Activated CD4-positive, alpha-beta memory T cell treated with anti-CD3 and anti-CD28 coated beads, Interleukin-2, amount 10 ng/mL, durations not matched to agents 7 days and 5 days (primary cell): Measurements from ENCODE around the gene EIF2B4. TPM values are rescaled to one million over a fixed set of nuclear protein-coding genes. Genes with fewer than 3 reads are reported as not detected.

Experiments
- CTCF ChIA-PET: fragments of 350-600 bp; sonication (Branson Sonifier 250); formaldehyde crosslinking; loops from one replicate; lab custom pipeline; 2021; ENCODE audit warnings: antibody characterized with exemption, inconsistent platforms; lab: Charles Lee
- POLR2A ChIA-PET: fragments of 350-600 bp; sonication (Branson Sonifier 250); formaldehyde crosslinking; loops from one replicate; lab custom pipeline; 2021; ENCODE audit warnings: antibody characterized with exemption; lab: Charles Lee
- DNase-seq: peaks from one replicate; pipeline ENCODE4 v3.0.0-alpha.2; 2020
- H3K27ac Mint-ChIP-seq: one replicate; pipeline ENCODE4 v1.8.0; 2021; ENCODE audit warnings: mild to moderate bottlenecking, mixed read lengths
- H3K27me3 Mint-ChIP-seq: one replicate; pipeline ENCODE4 v1.8.0; 2021; ENCODE audit warnings: mixed read lengths
- H3K36me3 Mint-ChIP-seq: one replicate; pipeline ENCODE4 v1.8.0; 2021; ENCODE audit warnings: low read depth, mixed read lengths
- H3K4me1 Mint-ChIP-seq: one replicate; pipeline ENCODE4 v1.8.0; 2021; ENCODE audit warnings: mixed read lengths
- H3K4me3 Mint-ChIP-seq: one replicate; pipeline ENCODE4 v1.8.0; 2021; ENCODE audit warnings: mild to moderate bottlenecking, mixed read lengths
- H3K9me3 Mint-ChIP-seq: one replicate; pipeline ENCODE4 v1.8.0; 2021; ENCODE audit warnings: mixed read lengths
- total RNA-seq, 2 experiments: library from RNA; stranded (reverse); gene quantifications; one replicate each; pipeline ENCODE4 v1.2.3, GENCODE V29; 2021

The EIF2B4 gene
- total RNA-seq, 2 experiments from 2014 or later = 34.1 to 36.9 TPM

DNA sequence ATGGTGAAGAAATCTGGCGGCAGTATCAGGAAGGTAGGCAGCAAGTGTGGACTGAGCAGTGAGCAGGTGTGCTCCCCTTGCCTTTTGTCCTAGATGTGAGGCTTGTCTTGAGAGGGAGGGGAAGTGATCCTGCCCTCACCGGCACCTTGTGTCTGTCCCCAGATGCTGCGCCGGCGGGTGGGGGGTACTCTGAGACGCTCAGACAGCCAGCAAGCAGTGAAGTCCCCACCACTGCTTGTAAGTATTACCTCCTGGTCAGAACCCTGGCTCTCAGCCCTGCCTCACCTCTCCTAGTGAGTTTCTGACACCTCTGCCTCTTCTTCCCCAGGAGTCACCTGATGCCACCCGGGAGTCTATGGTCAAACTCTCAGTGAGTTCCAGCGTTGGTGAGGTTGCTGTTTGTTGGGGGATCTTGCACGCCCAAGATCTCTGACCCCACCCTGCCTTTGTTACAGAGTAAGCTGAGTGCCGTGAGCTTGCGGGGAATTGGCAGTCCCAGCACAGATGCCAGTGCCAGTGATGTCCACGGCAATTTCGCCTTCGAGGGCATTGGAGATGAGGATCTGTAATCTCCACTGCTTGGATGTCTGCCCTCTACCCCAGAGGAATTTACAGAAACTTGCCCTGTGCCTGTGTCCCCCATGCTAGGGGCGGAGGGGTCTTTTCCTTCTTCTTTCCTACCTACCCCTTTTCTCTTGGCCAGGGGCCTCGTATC is 6.2 kb upstream of the EIF2B4 start:
- Mint-ChIP-seq H3K36me3 (peaks cover 86% of the 10 kb centered on the region), H3K27me3 (no peaks in the 10 kb centered on the region), H3K4me1 (peaks cover 54% of the 10 kb centered on the region), H3K27ac (no peak overlapping the region), H3K9me3 (no peaks in the 10 kb centered on the region), H3K4me3 (no peak overlapping the region)
- ChIA-PET CTCF (interaction anchor here (0.9 kb wide), 1 partner anchor 54 kb away, joined by 3 read pairs; the partner anchor contains the start of gene MPV17), POLR2A (no interaction called here)
- no peak for DNase-seq

DNA sequence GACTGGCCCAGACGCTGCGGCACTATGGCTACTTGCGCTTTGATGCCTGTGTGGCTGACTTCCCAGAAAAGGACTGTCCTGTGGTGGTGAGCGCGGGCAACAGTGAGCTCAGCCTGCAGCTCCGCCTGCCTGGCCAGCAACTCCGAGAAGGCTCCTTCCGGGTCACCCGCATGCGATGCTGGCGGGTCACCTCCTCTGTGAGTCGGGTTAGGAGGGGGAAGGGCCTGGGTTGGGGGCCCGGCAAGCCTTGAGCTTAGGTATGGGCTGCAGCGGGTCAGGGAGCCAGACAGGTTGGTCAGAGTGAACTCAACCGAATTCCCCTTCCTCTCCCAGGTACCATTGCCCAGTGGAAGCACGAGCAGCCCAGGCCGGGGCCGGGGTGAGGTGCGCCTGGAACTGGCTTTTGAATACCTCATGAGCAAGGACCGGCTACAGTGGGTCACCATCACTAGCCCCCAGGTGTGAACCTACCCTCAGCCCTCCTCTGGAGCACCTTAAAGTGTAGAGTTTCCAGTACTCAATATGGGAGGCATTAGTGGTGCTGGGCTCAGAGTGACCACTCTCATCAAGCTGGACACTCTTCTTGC is 5.5 kb upstream of the EIF2B4 start:
- CTCF ChIA-PET = no interaction called here

DNA sequence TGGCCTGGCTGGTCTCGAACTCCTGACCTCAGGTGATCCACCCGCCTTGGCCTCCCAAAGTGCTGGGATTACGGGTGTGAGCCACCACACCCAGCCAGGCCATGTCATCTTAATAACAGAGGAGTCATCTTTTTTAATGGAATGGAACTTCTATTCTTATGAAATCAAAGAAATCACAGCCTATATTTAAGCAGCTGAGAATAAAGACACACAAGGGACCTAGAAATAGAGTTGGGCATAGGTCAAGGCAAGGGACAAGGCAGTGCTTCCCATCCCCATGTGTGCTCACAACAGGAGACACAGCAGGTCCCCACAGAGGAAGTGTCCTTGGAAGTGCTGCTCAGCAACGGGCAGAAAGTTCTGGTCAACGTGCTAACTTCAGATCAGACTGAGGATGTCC is 3.4 kb upstream of the EIF2B4 start:
- DNase-seq = no peak
- Mint-ChIP-seq H3K27me3 (no peaks in the 10 kb centered on the region), H3K27ac (no peak overlapping the region), H3K36me3 (peaks cover 76% of the 10 kb centered on the region), H3K4me1 (peaks cover 42% of the 10 kb centered on the region), H3K4me3 (peak overlapping the region; percentile 8), H3K9me3 (no peaks in the 10 kb centered on the region)
- CTCF ChIA-PET = interaction anchor here (0.8 kb wide), 1 partner anchor 108 kb away, joined by 3 read pairs; no protein-coding TSS in a partner anchor
- POLR2A ChIA-PET = interaction anchor here (1.0 to 1.5 kb wide), 2 partner anchors 16 to 56 kb away, joined by 4 to 6 read pairs; partner anchors contain the start of gene GTF3C2

More for the DNA sequence above, 5.5 kb upstream of the EIF2B4 start:
- H3K9me3 Mint-ChIP-seq = no peaks in the 10 kb centered on the region
- H3K4me1 Mint-ChIP-seq = peaks cover 47% of the 10 kb centered on the region
- no peaks in the 10 kb centered on the region for H3K27me3 Mint-ChIP-seq
- H3K27ac Mint-ChIP-seq = no peak overlapping the region
- H3K36me3 Mint-ChIP-seq = peaks cover 83% of the 10 kb centered on the region
- DNase-seq = no peak
- POLR2A ChIA-PET = no interaction called here
- no peak overlapping the region for H3K4me3 Mint-ChIP-seq

DNA sequence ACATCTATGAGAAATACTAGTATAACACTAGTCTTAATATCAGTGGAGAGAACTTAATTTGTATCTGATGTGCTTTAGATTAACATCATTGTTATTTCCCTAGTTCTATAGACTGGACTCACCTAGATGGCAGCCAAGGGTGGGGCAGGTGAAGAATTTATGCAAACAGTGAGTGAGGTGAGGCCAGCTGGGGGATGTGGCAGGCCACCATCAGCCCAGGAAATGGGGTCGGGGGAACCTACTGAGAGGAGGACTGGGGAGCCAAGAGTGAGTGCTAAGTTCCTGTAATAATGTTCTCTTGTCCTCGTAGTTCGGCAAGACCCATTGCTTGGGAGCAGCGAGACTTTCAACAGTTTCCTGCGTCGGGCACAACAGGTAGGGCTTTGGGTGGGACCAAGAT is 2.8 kb upstream of the EIF2B4 start:
- H3K27ac Mint-ChIP-seq = peak overlapping the region; percentile 92
- CTCF ChIA-PET = interaction anchor here (2.1 to 2.8 kb wide), 2 partner anchors 10 to 310 kb away, joined by 6 to 14 read pairs; no protein-coding TSS in a partner anchor

DNA sequence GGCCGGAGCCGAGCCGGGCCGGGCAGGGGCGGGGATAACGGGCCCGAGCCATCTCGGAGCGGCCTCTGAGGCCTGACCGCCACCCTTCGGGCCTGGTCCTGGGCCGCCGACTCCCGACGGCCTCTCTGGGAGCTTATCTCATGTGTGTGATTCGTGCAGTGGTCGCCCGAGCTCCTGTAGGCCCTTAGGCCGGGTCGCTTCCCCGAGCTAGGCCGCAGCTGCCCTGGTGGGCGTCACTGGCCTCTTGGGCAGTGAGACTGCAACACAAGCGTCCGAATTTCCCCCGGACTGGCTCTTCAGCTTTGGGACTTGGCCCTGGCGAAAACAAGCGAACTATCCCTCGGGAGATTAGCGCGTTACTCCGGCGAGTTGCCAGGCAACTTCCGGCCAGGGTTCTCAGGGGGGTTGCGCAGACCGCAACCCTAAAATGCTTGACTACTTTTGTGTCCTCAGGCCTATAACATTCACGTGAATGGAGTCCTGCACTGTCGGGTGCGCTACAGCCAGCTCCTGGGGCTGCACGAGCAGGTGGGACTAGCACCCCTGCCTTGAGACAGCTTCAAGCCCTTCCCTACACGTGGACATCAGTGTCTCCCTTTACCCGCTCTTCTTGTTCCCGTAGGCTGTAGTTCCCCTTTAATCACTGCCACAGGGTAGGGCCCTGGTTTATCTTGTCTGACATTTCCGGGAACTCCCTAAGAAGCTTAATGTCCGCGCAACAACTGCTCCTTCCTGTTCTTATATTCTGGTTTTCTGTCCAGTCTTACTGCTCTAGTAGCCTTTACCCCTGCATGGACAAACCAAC is 880 bp upstream of the EIF2B4 start:
- H3K27ac Mint-ChIP-seq = peak overlapping the region; percentile 92
- H3K4me3 Mint-ChIP-seq = peak overlapping the region; percentile 88
- peaks cover 45% of the 10 kb centered on the region for H3K4me1 Mint-ChIP-seq
- H3K9me3 Mint-ChIP-seq = no peaks in the 10 kb centered on the region
- POLR2A ChIA-PET = interaction anchor here (0.6 to 5.4 kb wide), 15 partner anchors 8 to 585 kb away, joined by 3 to 96 read pairs (median 8); partner anchors contain the start of genes AGBL5, CCDC121, CENPA and GPN1
- DNase-seq = peak; percentile 42
- H3K36me3 Mint-ChIP-seq = peaks cover 72% of the 10 kb centered on the region
- CTCF ChIA-PET = interaction anchor here (0.7 to 2.8 kb wide), 8 partner anchors 8 to 312 kb away, joined by 3 to 14 read pairs (median 5); partner anchors contain the start of genes CCDC121, NRBP1, PPM1G and ZNF513
- no peaks in the 10 kb centered on the region for H3K27me3 Mint-ChIP-seq

More for the DNA sequence above, 2.8 kb upstream of the EIF2B4 start:
- H3K4me3 Mint-ChIP-seq = peak overlapping the region; percentile 48
- peaks cover 45% of the 10 kb centered on the region for H3K4me1 Mint-ChIP-seq
- H3K27me3 Mint-ChIP-seq = no peaks in the 10 kb centered on the region
- peaks cover 75% of the 10 kb centered on the region for H3K36me3 Mint-ChIP-seq
- DNase-seq = no peak
- POLR2A ChIA-PET = interaction anchor here (0.6 to 5.4 kb wide), 7 partner anchors 7 to 255 kb away, joined by 3 to 96 read pairs (median 16); partner anchors contain the start of genes CCDC121, GPN1, GTF3C2 and MPV17
- H3K9me3 Mint-ChIP-seq = no peaks in the 10 kb centered on the region

DNA sequence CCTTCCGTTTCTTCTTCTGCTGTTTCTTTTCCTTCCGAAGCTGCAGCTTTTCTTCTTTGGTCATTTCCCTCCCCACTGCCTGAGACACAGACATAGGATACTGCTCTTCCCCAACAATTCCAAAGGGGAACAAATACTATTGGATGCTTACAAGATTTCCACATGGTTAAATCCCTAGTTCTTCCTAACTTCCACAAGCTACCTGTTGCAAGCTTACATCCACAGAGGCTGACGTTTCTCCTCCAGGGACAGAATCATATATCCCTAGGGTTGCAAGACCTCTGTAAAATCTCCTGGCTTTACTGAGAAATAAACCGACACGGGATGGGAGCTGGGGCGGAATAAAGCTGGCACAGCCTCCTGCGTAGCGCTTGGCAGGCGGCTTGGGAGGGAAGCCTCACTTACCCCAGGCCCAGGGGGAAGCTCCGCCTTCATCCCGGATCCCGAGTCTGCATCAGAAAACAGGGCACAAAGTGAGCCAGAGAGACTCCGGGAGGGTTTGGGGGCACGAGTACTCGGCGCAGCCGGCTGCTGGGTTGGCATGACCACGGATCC is 590 bp downstream of the EIF2B4 start:
- DNase-seq = no peak
- H3K36me3 Mint-ChIP-seq = peaks cover 65% of the 10 kb centered on the region
- no peaks in the 10 kb centered on the region for H3K9me3 Mint-ChIP-seq
- H3K27ac Mint-ChIP-seq = peak overlapping the region; percentile 93
- peaks cover 45% of the 10 kb centered on the region for H3K4me1 Mint-ChIP-seq
- ChIA-PET POLR2A (interaction anchor here (0.8 to 5.4 kb wide), 13 partner anchors 11 to 298 kb away, joined by 3 to 96 read pairs (median 6); partner anchors contain the start of genes GTF3C2, MPV17, NRBP1 and OST4), CTCF (interaction anchor here (0.6 to 2.6 kb wide), 17 partner anchors 9 to 314 kb away, joined by 3 to 19 read pairs (median 4); partner anchors contain the start of genes GTF3C2, MPV17, NRBP1 and PPM1G)
- H3K4me3 Mint-ChIP-seq = peak overlapping the region; percentile 88
- no peaks in the 10 kb centered on the region for H3K27me3 Mint-ChIP-seq

DNA sequence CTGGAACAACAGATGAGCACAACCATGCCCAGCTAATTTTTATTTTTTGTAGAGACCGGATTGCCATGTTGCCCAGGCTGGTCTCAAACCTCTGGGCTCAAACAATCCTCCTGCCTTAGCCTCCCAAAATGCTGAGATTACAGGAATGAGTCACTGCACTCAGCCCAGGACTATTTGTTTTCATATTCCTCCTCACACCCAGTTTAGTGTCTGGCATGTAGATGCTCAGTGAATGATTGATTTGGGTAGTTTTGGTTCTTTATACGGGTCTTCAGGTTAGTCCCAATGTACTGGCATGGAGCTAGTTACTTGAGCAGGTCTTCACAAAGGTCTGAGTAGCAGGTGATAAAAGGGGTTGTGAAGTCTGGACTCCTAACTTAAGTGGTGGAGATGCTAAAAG is 6.2 kb downstream of the EIF2B4 start:
- no peak for DNase-seq
- Mint-ChIP-seq H3K27me3 (no peaks in the 10 kb centered on the region), H3K9me3 (no peaks in the 10 kb centered on the region), H3K4me3 (no peak overlapping the region), H3K36me3 (peaks cover 35% of the 10 kb centered on the region), H3K4me1 (peaks cover 18% of the 10 kb centered on the region), H3K27ac (no peak overlapping the region)
- POLR2A ChIA-PET = interaction anchor here (0.9 to 1.5 kb wide), 2 partner anchors 7 to 20 kb away, joined by 3 read pairs; no protein-coding TSS in a partner anchor
- CTCF ChIA-PET = interaction anchor here (1.5 to 1.7 kb wide), 3 partner anchors 8 to 194 kb away, joined by 4 to 6 read pairs (median 5); no protein-coding TSS in a partner anchor

DNA sequence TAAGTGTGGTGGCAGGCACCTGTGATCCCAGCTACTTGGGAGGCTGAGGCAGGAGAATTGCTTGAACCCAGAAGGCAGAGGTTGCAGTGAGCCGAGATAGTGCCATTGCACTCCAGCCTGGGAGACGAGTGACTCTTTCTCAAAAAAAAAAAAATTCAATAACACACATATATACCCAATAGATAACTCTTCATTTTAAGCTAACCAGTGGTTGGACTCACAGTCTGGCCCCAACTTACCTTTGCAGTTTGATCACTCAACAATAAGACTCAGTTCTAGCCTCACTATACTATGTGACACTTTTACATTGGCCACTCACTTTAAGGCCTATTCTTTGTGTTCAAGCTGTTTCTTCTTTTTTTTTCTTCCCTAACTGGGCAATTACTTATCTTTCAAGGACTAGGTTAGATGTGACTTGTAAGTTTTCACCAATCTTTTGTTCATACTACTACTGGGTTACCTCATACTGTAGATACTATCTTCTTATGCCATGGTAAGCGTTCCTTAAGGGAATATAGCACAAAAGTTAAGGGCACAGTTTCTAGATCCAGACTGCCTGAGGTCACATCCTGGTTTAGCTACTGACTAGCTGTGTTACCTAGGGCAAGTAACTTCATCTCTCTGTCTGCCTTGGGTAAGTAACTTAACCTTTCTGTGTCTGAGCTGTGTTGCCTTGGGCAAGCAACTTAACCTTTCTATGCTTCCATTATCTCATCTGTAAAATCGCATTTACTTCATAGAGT is 7.3 kb downstream of the EIF2B4 start:
- ChIA-PET CTCF (interaction anchor here (1.5 to 1.6 kb wide), 2 partner anchors 9 to 193 kb away, joined by 5 to 6 read pairs; no protein-coding TSS in a partner anchor), POLR2A (interaction anchor here (0.7 to 1.5 kb wide), 3 partner anchors 8 to 19 kb away, joined by 3 read pairs; no protein-coding TSS in a partner anchor)
- peaks cover 16% of the 10 kb centered on the region for H3K4me1 Mint-ChIP-seq
- no peak overlapping the region for H3K4me3 Mint-ChIP-seq
- DNase-seq = no peak
- no peaks in the 10 kb centered on the region for H3K27me3 Mint-ChIP-seq
- no peaks in the 10 kb centered on the region for H3K9me3 Mint-ChIP-seq
- peaks cover 33% of the 10 kb centered on the region for H3K36me3 Mint-ChIP-seq
- no peak overlapping the region for H3K27ac Mint-ChIP-seq

DNA sequence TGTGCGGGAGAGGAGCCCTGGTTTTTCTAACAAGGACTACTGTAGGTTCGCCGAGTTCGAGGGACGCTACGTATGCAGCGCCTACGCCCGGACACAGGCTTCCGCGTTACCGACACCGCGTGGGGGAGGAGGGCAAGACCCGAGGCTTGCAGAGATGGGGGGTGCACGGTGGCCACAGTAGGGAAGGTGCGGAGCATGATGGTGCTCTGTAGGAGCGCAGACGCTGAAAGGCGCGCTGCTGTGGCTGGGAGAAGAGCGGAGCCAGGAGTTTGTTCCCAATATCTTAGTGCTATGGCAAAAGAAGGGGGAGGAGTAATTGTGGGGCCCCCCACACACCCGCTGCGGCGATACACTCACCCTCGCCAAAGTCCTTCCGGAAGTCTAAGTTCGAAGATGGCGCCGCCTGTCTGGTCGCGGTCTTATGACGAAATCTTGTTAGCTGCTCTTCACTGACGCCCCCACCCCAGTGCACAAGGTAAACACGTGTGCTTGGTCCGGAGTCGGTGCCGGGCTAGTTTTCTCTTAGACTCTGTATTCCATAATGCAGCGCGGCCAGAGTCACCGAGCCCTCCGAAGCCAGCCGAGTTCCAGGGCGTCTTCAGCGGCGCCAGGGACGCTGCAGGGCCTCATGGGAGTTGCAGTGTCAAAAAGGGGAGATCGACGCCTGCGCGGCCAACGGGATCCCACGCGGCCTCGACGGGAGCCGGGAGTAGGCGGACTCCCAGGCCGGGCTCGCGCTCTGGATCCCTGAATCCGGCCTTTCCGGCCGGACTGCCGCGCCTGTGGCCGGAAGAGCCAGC is 13.6 kb downstream of the EIF2B4 start, which contains the start of gene GTF3C2:
Gene GTF3C2, minus strand, starts transcription at position 383 of the 800 bp plus-strand sequence. CDS start 13,210 bp downstream, outside the sequence.
- CTCF ChIA-PET = interaction anchor here (1.5 to 2.3 kb wide), 2 partner anchors 13 to 23 kb away, joined by 6 to 16 read pairs; partner anchors contain the start of genes EIF2B4 and SNX17
- Mint-ChIP-seq H3K27ac (peak within 1 kb of the TSS; percentile 97), H3K27me3 (no peaks in the 10 kb centered on the region)

DNA sequence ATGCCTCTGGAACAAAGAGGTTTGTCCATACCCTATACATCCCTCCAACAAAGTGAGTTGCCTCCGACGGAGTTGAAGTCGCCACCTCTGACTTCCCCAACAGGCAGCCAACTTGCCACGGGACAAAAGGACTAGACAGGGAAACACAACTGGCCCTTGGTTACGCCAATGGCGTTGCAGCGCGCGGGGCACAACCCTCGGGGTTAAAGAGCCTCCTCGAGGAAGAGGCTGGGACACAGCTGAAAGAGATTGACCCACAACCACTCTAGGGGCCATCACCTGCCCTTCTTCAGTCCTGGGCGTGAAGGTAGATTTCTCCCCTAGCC is 14.1 kb downstream of the EIF2B4 start:
- Mint-ChIP-seq H3K4me3 (peak overlapping the region; percentile 95), H3K36me3 (peaks cover 8% of the 10 kb centered on the region), H3K27ac (peak overlapping the region; percentile 97), H3K27me3 (no peaks in the 10 kb centered on the region), H3K9me3 (no peaks in the 10 kb centered on the region), H3K4me1 (peaks cover 53% of the 10 kb centered on the region)
- DNase-seq = peak; percentile 62
- ChIA-PET CTCF (interaction anchor here (1.5 to 2.3 kb wide), 2 partner anchors 13 to 23 kb away, joined by 6 to 16 read pairs; partner anchors contain the start of genes EIF2B4 and SNX17), POLR2A (interaction anchor here (0.6 to 3.1 kb wide), 14 partner anchors 10 to 305 kb away, joined by 3 to 67 read pairs (median 4); partner anchors contain the start of genes AGBL5, EIF2B4, MPV17 and NRBP1)

More for the DNA sequence above, 13.6 kb downstream of the EIF2B4 start, which contains the start of gene GTF3C2:
- POLR2A ChIA-PET = interaction anchor here (0.7 to 3.1 kb wide), 17 partner anchors 9 to 305 kb away, joined by 3 to 67 read pairs (median 4); partner anchors contain the start of genes AGBL5, EIF2B4, MPV17 and NRBP1
- peak within 1 kb of the TSS; percentile 95 for H3K4me3 Mint-ChIP-seq
- no peaks in the 10 kb centered on the region for H3K9me3 Mint-ChIP-seq
- peaks cover 50% of the 10 kb centered on the region for H3K4me1 Mint-ChIP-seq
- H3K36me3 Mint-ChIP-seq = peaks cover 8% of the 10 kb centered on the region
- DNase-seq = peak; percentile 93
